Transverse colon (tissue), 4 donors: Measurements from ENCODE around the gene GALNT18.

Experiments
- CTCF ChIP-seq, 5 experiments: fragments of 200-600 bp in 3 of 5; fragments of 450-650 bp in 2 of 5; sonication (generic) in 3 of 5; IDR thresholded peaks; 1 replicate in 2 of 5; 2 replicates in 3 of 5; pipeline ENCODE4 v1.5.1; 2016 to 2017; ENCODE audit warnings: antibody characterized with exemption in 5 of 5, inconsistent platforms in 3 of 5, mild to moderate bottlenecking in 2 of 5, moderate library complexity in 1 of 5
- POLR2AphosphoS5 ChIP-seq, 3 donors: sonication (generic); formaldehyde crosslinking; IDR thresholded peaks; one replicate each; pipeline ENCODE4 v1.6.1; 2016; ENCODE audit warnings: antibody characterized with exemption in 3 of 3

- TF ChIP-seq POLR2AphosphoS5 (IDR thresholded peaks at IDR 0.05) = no peak
- TF ChIP-seq CTCF (IDR thresholded peaks at IDR 0.05) = no peak
Measured at GRCh38 chr11:11456866-11457265, 164.9 kb downstream of the GALNT18 start.
